ENCODE measurements around the gene TMLHE.
"Not testable (repeated sequence)": the region's sequence is repeated elsewhere in the genome, so short reads cannot be mapped to it uniquely, and the experiment has no call there.

TMLHE gene

DNA sequence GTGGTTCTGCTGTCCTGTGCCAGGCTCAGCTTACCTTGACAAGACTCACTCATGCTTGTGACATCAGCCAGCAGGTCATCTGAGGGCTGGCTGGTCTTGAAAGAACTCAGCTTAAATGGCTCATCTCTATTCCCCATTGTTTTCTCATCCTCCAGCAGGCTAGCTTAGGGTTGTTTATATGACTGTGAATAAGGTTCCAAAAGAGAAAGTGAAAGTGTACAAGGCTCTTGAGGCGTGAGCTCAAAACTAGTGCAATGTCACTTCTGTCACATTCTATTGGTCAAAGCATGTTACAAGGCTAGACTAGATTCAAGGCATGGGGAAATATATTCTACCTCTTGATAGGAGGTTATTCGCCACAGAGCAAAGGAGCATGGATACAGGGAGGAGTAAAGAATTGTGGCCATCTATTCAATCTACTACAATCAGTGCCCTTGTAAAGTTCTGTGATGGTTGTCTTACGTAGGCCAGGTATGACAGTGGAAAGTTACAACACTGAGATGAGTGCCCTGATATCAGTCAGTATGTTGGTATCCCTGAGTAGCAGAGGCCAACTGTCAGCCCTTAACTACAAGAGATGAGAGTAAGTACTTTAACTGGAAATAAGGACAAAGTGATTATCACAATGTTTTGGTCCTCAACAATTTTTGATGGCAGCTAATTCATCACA is 19.8 kb upstream of the TMLHE start:
- Histone ChIP-seq H3K9me3 (ENCODE audit: insufficient read depth, low read depth, low read length) (no peaks in the 10 kb centered on the region; the same call in 1 of the 2 replicates), H3F3A (ENCODE audit: low read depth) (no peaks in the 10 kb centered on the region), H3K9ac (ENCODE audit: low read depth, low read length, poor library complexity, severe bottlenecking) (no peak overlapping the region), H3K79me2 (ENCODE audit: insufficient read depth, low read length) (no peaks in the 10 kb centered on the region), H3K36me3 (ENCODE audit: insufficient read depth, low read length) (no peaks in the 10 kb centered on the region), H3K9me2 (replicated peaks; ENCODE audit: low read depth, low read length) (no peaks in the 10 kb centered on the region), H4K20me1 (ENCODE audit: insufficient read depth, low read length, poor library complexity, severe bottlenecking) (no peaks in the 10 kb centered on the region), H3K4me2 (ENCODE audit: low read depth, low read length, poor library complexity, severe bottlenecking) (peak overlapping the region; percentile 32), H3K4me3 (ENCODE audit: low read length, poor library complexity, severe bottlenecking) (peak overlapping the region; percentile 35), H3K4me1 (ENCODE audit: insufficient read depth, low read length, poor library complexity, severe bottlenecking) (no peaks in the 10 kb centered on the region), H3K27me3 (ENCODE audit: insufficient read depth, low read length, poor library complexity, severe bottlenecking) (no peaks in the 10 kb centered on the region), H2AFZ (ENCODE audit: low read length) (peak overlapping the region; percentile 76; the same call in 1 of the 2 replicates)
- TF ChIP-seq EZH2phosphoT487 (IDR thresholded peaks at IDR 0.05; ENCODE audit: borderline replicate concordance) = no peak
- TF ChIP-seq, protein P1, sequence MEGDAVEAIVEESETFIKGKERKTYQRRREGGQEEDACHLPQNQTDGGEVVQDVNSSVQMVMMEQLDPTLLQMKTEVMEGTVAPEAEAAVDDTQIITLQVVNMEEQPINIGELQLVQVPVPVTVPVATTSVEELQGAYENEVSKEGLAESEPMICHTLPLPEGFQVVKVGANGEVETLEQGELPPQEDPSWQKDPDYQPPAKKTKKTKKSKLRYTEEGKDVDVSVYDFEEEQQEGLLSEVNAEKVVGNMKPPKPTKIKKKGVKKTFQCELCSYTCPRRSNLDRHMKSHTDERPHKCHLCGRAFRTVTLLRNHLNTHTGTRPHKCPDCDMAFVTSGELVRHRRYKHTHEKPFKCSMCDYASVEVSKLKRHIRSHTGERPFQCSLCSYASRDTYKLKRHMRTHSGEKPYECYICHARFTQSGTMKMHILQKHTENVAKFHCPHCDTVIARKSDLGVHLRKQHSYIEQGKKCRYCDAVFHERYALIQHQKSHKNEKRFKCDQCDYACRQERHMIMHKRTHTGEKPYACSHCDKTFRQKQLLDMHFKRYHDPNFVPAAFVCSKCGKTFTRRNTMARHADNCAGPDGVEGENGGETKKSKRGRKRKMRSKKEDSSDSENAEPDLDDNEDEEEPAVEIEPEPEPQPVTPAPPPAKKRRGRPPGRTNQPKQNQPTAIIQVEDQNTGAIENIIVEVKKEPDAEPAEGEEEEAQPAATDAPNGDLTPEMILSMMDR (conservative IDR thresholded peaks at IDR 0.05; ENCODE audit: low read length) = no peak

DNA sequence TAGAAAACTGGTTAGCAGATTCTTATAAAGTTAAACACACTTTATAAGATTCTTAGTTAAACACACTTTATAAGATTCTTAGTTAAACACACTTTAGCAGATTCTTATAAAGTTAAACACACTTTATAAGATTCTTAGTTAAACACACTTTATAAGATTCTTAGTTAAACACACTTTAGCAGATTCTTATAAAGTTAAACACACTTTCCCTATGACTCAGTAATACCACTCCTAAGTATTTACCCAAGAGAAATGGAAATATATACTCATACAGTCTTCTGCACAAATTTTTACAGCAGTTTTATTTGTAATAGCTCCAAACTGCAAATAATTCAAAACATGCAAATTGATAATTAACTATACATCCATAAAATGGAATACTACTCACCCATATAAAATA is 7.4 kb upstream of the TMLHE start:
- not testable (repeated sequence) for H3K9me3 ChIP-seq (ENCODE audit: insufficient read depth, low read depth, low read length); H3F3A ChIP-seq (ENCODE audit: low read depth); H3K79me2 ChIP-seq (ENCODE audit: insufficient read depth, low read length); H3K4me2 ChIP-seq (ENCODE audit: low read depth, low read length, poor library complexity, severe bottlenecking); H3K36me3 ChIP-seq (ENCODE audit: insufficient read depth, low read length); H3K9ac ChIP-seq (ENCODE audit: low read depth, low read length, poor library complexity, severe bottlenecking); H2AFZ ChIP-seq (ENCODE audit: low read length); H3K27me3 ChIP-seq (ENCODE audit: insufficient read depth, low read length, poor library complexity, severe bottlenecking); H3K9me2 ChIP-seq (replicated peaks; ENCODE audit: low read depth, low read length); H3K4me3 ChIP-seq (ENCODE audit: low read length, poor library complexity, severe bottlenecking); H3K4me1 ChIP-seq (ENCODE audit: insufficient read depth, low read length, poor library complexity, severe bottlenecking); H4K20me1 ChIP-seq (ENCODE audit: insufficient read depth, low read length, poor library complexity, severe bottlenecking)

DNA sequence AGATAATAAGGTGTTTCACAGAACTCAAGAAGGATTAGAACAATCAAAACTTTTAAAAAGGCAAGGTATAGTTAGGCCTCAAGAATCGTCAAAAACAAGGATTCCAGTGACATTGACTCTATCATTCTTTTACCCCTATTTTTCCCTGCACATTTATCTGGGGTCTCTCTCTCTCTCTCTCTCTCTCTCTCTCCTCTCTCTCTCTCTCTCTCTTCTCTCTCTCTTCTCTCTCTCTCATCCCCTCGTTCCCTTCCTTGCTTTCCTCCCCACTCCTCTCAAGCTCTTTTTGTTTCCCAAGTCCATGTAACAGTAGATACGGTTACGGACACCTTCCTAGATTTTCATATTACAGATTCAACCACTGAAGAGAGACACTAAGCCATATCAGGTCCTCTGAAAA is 3.2 kb upstream of the TMLHE start:
- no peaks in the 10 kb centered on the region for H3F3A ChIP-seq (ENCODE audit: low read depth)
- H3K4me3 ChIP-seq (ENCODE audit: low read length, poor library complexity, severe bottlenecking) = no peak overlapping the region
- H3K9me2 ChIP-seq (replicated peaks; ENCODE audit: low read depth, low read length) = no peaks in the 10 kb centered on the region
- no peaks in the 10 kb centered on the region for H3K36me3 ChIP-seq (ENCODE audit: insufficient read depth, low read length)
- no peak overlapping the region for H2AFZ ChIP-seq (ENCODE audit: low read length)
- H3K79me2 ChIP-seq (ENCODE audit: insufficient read depth, low read length) = peaks cover 13% of the 10 kb centered on the region; the same call in 1 of the 2 replicates
- no peak overlapping the region for H3K9ac ChIP-seq (ENCODE audit: low read depth, low read length, poor library complexity, severe bottlenecking)
- H3K4me1 ChIP-seq (ENCODE audit: insufficient read depth, low read length, poor library complexity, severe bottlenecking) = peaks cover 5% of the 10 kb centered on the region
- H3K27me3 ChIP-seq (ENCODE audit: insufficient read depth, low read length, poor library complexity, severe bottlenecking) = no peaks in the 10 kb centered on the region
- no peaks in the 10 kb centered on the region for H4K20me1 ChIP-seq (ENCODE audit: insufficient read depth, low read length, poor library complexity, severe bottlenecking)
- no peak for TF ChIP-seq EZH2phosphoT487 (IDR thresholded peaks at IDR 0.05; ENCODE audit: borderline replicate concordance)
- TF ChIP-seq, protein P1 (conservative IDR thresholded peaks at IDR 0.05; ENCODE audit: low read length) = no peak
- no peak overlapping the region for H3K4me2 ChIP-seq (ENCODE audit: low read depth, low read length, poor library complexity, severe bottlenecking)
- no peaks in the 10 kb centered on the region for H3K9me3 ChIP-seq (ENCODE audit: insufficient read depth, low read depth, low read length)
